Osteocyte (in vitro differentiated cells): ENCODE results near the gene DUSP14. TPM values are rescaled to one million over a fixed set of nuclear protein-coding genes. Genes with fewer than 3 reads are reported as not detected.

Source experiments
- DNase-seq: peaks from one replicate; pipeline ENCODE4 v3.0.0; 2021; ENCODE audit warnings: mixed read lengths; ENCODE audit not compliant: unreplicated experiment; ENCODE audit errors: extremely low spot score
- H3K27ac Mint-ChIP-seq: one replicate; pipeline ENCODE4 v1.8.0; 2021; ENCODE audit warnings: mild to moderate bottlenecking, mixed read lengths; ENCODE audit not compliant: unreplicated experiment
- H3K27me3 Mint-ChIP-seq: one replicate; pipeline ENCODE4 v1.8.0; 2021; ENCODE audit warnings: mixed read lengths; ENCODE audit not compliant: unreplicated experiment
- H3K36me3 Mint-ChIP-seq: one replicate; pipeline ENCODE4 v1.8.0; 2021; ENCODE audit warnings: mixed read lengths; ENCODE audit not compliant: unreplicated experiment
- H3K4me1 Mint-ChIP-seq: one replicate; pipeline ENCODE4 v1.8.0; 2021; ENCODE audit warnings: mixed read lengths; ENCODE audit not compliant: unreplicated experiment
- H3K4me3 Mint-ChIP-seq: one replicate; pipeline ENCODE4 v1.8.0; 2021; ENCODE audit warnings: mild to moderate bottlenecking, moderate library complexity, mixed read lengths; ENCODE audit not compliant: unreplicated experiment
- H3K9me3 Mint-ChIP-seq: one replicate; pipeline ENCODE4 v1.8.0; 2021; ENCODE audit warnings: mixed read lengths; ENCODE audit not compliant: unreplicated experiment
- CTCF ChIP-seq: fragments of 200-600 bp; sonication (generic); IDR thresholded peaks from 2 replicates; pipeline ENCODE4 v1.5.0; 2021; ENCODE audit warnings: antibody characterized with exemption, mild to moderate bottlenecking, moderate library complexity
- total RNA-seq: library from RNA; stranded (reverse); gene quantifications from 2 replicates; pipeline ENCODE4 v1.2.1, GENCODE V29; 2021

The DUSP14 gene
- total RNA-seq, 1 donor from 2014 or later, result 35.7 TPM

- no peaks in the 10 kb centered on the region for H3K9me3 Mint-ChIP-seq
- H3K27ac Mint-ChIP-seq, result no peak overlapping the region
- no peaks in the 10 kb centered on the region for H3K27me3 Mint-ChIP-seq
- H3K36me3 Mint-ChIP-seq, result no peaks in the 10 kb centered on the region
- H3K4me3 Mint-ChIP-seq, result no peak overlapping the region
- TF ChIP-seq CTCF, result no peak
- DNase-seq, result no peak
- peaks cover 40% of the 10 kb centered on the region for H3K4me1 Mint-ChIP-seq
Measured at GRCh38 chr17:37485938-37486570, 3.6 kb upstream of the DUSP14 start.

- H3K36me3 Mint-ChIP-seq, result no peaks in the 10 kb centered on the region
- H3K4me3 Mint-ChIP-seq, result peak overlapping the region; percentile 89
- H3K9me3 Mint-ChIP-seq, result no peaks in the 10 kb centered on the region
- peak overlapping the region; percentile 93 for H3K27ac Mint-ChIP-seq
- DNase-seq, result no peak
- peaks cover 55% of the 10 kb centered on the region for H3K4me1 Mint-ChIP-seq
- no peaks in the 10 kb centered on the region for H3K27me3 Mint-ChIP-seq
- TF ChIP-seq CTCF, result no peak
Measured at GRCh38 chr17:37488009-37488604, 1.6 kb upstream of the DUSP14 start.

- no peaks in the 10 kb centered on the region for H3K36me3 Mint-ChIP-seq
- H3K27me3 Mint-ChIP-seq, result no peaks in the 10 kb centered on the region
- DNase-seq, result no peak
- no peaks in the 10 kb centered on the region for H3K9me3 Mint-ChIP-seq
- peak overlapping the region; percentile 93 for H3K27ac Mint-ChIP-seq
- TF ChIP-seq CTCF, result no peak
- peak overlapping the region; percentile 89 for H3K4me3 Mint-ChIP-seq
- H3K4me1 Mint-ChIP-seq, result peaks cover 55% of the 10 kb centered on the region
Measured at GRCh38 chr17:37488607-37489196, 989 bp upstream of the DUSP14 start.

GRCh38 chr17:37490022-37490587, 414 bp downstream of the DUSP14 start:
- Mint-ChIP-seq H3K27me3 (no peaks in the 10 kb centered on the region), H3K4me1 (peaks cover 67% of the 10 kb centered on the region), H3K36me3 (no peaks in the 10 kb centered on the region), H3K4me3 (peak overlapping the region; percentile 89), H3K9me3 (no peaks in the 10 kb centered on the region), H3K27ac (peak overlapping the region; percentile 93)
- DNase-seq, result peak; percentile 92
- TF ChIP-seq CTCF, result peak; percentile 50
